SU-DHL-6 (cell line): ENCODE measurements around the gene CFDP1.

Experiments used
- H2AFZ ChIP-seq: fragments of 200-600 bp; sonication (generic); 2 replicates; pipeline ENCODE4 v1.6.1; 2014; ENCODE audit warnings: low read depth, mild to moderate bottlenecking, moderate library complexity, mixed read lengths, antibody characterized with exemption, low read length; ENCODE audit not compliant: severe bottlenecking
- H3F3A ChIP-seq: fragments of 200-600 bp; shearing (Covaris generic); 2 replicates; pipeline ENCODE4 v1.6.0; 2016; ENCODE audit warnings: antibody characterized with exemption, mild to moderate bottlenecking; ENCODE audit not compliant: insufficient read depth
- H3K27ac ChIP-seq: fragments of 200-600 bp; sonication (generic); 2 replicates; pipeline ENCODE4 v1.5.1; 2016; ENCODE audit warnings: low read depth, mild to moderate bottlenecking, low read length, moderate library complexity, mixed read lengths
- H3K27me3 ChIP-seq: fragments of 200-600 bp; sonication (generic), shearing (Covaris generic); 2 replicates; pipeline ENCODE4 v1.6.0; 2014; ENCODE audit warnings: mild to moderate bottlenecking, low read length
- H3K36me3 ChIP-seq: fragments of 200-600 bp; sonication (generic); 2 replicates; pipeline ENCODE4 v1.6.1; 2014; ENCODE audit warnings: mild to moderate bottlenecking, low read length, mixed read lengths
- H3K4me2 ChIP-seq: fragments of 300-600, 200-600 bp; shearing (Covaris generic), sonication (generic); 2 replicates; pipeline ENCODE4 v1.6.0; 2014; ENCODE audit warnings: low read length, low read depth, mild to moderate bottlenecking; ENCODE audit not compliant: poor library complexity, severe bottlenecking
- H3K4me3 ChIP-seq: fragments of 200-600 bp; sonication (generic); 2 replicates; pipeline ENCODE4 v1.5.1; 2014; ENCODE audit warnings: antibody characterized with exemption, low read length, mild to moderate bottlenecking, mixed read lengths; ENCODE audit not compliant: insufficient read depth, poor library complexity, severe bottlenecking
- H3K79me2 ChIP-seq: fragments of 200-600 bp; sonication (generic); 2 replicates; pipeline ENCODE4 v1.6.1; 2014; ENCODE audit warnings: mild to moderate bottlenecking, low read length, moderate library complexity; ENCODE audit not compliant: insufficient read depth
- H3K9ac ChIP-seq: fragments of 200-600 bp; sonication (generic); 2 replicates; pipeline ENCODE4 v1.7.0; 2014; ENCODE audit warnings: mild to moderate bottlenecking, low read length
- H3K9me2 ChIP-seq: fragments of 200-600 bp; sonication (generic); replicated peaks from 2 replicates; pipeline ENCODE4 v1.6.1; 2014; ENCODE audit warnings: low read length; ENCODE audit not compliant: insufficient read depth
- H3K9me3 ChIP-seq: fragments of 200-600 bp; sonication (generic); 2 replicates; pipeline ENCODE4 v1.6.1; 2014; ENCODE audit warnings: low read length, mixed read lengths; ENCODE audit not compliant: insufficient read depth
- H4K20me1 ChIP-seq: fragments of 200-600 bp; sonication (generic); 2 replicates; pipeline ENCODE4 v1.6.1; 2014; ENCODE audit warnings: low read depth, mild to moderate bottlenecking, antibody characterized with exemption, low read length, moderate library complexity, mixed read lengths
- CTCF ChIP-seq: fragments of 200-600 bp; sonication (generic); IDR thresholded peaks from one replicate; pipeline ENCODE4 v1.5.1; 2017; ENCODE audit warnings: antibody characterized with exemption, mild to moderate bottlenecking, low read length, moderate library complexity; ENCODE audit not compliant: insufficient read depth, poor library complexity, severe bottlenecking
- EZH2phosphoT487 ChIP-seq: fragments of 200-600 bp; sonication (generic), shearing (Covaris generic); conservative IDR thresholded peaks from 2 replicates; pipeline ENCODE4 v1.6.1; 2018; ENCODE audit warnings: mild to moderate bottlenecking, antibody characterized with exemption, low read length, moderate library complexity, mixed read lengths

Gene CFDP1

DNA sequence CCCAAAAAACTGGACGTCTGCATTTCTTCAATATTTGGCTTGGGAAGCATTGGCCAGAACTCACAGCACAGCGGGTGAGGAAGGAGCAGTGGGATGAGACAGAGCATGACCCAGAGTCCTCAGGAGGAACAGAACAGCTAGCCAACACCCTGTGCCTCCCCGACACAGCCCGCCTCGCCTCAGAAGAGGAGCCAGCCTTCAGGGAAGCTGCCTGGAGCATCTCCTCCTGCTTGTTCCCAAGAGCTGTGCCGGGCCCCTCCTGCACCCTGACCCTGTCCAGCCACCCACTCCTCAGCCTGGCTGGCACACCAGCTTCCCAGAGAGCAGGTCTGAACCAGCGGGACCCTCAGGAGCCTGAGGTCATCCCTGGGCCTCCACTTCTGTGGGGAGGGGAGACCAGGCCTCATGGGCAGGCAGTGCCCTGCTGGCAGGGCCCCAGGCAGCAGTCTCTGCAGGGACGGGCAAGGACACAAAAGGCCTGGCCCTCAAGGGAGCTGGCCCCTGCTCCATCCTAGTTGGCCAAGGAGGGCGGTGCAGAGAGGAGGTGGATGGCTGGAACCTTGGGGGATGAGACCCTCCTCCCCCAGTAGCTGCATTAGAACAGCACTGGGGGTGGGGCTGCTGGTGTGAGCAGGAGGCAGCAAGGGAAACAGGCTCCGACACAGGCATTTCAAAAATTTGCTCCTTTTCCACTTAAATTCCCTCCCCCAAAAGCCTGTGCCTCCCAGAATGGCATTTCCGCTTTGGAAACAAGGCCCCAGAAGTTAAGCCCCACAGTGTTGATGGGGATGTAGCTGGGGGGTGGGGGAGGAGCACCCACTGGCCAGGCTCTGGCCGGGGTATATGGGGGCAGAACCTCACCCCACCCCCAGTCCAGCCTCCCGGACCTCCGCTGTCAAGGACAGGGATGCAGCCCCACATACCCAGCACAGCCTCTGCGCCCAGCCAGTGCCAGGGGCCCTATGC, 180.1 kb downstream of the CFDP1 start:
- Histone ChIP-seq H2AFZ (no peak overlapping the region), H3K4me2 (no peak overlapping the region), H3K36me3 (no peaks in the 10 kb centered on the region), H4K20me1 (no peaks in the 10 kb centered on the region), H3K9me2 (no peaks in the 10 kb centered on the region), H3K27ac (no peak overlapping the region), H3K9me3 (no peaks in the 10 kb centered on the region), H3K4me3 (no peak overlapping the region), H3K79me2 (no peaks in the 10 kb centered on the region), H3K27me3 (peaks cover 3% of the 10 kb centered on the region; the same call in 1 of the 2 replicates), H3K9ac (no peak overlapping the region), H3F3A (no peaks in the 10 kb centered on the region)
- TF ChIP-seq EZH2phosphoT487, result no peak
- no peak for TF ChIP-seq CTCF

- Histone ChIP-seq H3K4me3 (no peak overlapping the region), H3K36me3 (no peaks in the 10 kb centered on the region), H3K27ac (no peak overlapping the region), H3K79me2 (no peaks in the 10 kb centered on the region), H4K20me1 (no peaks in the 10 kb centered on the region), H3K9ac (no peak overlapping the region), H3F3A (no peaks in the 10 kb centered on the region), H3K4me2 (peak overlapping the region; percentile 35), H3K9me2 (no peaks in the 10 kb centered on the region), H3K9me3 (no peaks in the 10 kb centered on the region), H2AFZ (no peak overlapping the region), H3K27me3 (peaks cover 3% of the 10 kb centered on the region; the same call in 1 of the 2 replicates)
- no peak for TF ChIP-seq CTCF
- TF ChIP-seq EZH2phosphoT487, result no peak
These were observed 181.0 kb downstream of the CFDP1 start for GRCh38 chr16:75252049-75252864.

- Histone ChIP-seq H3K27me3 (peaks cover 3% of the 10 kb centered on the region; the same call in 1 of the 2 replicates), H3K4me2 (peak within 1 kb of the TSS; percentile 86), H2AFZ (peak within 1 kb of the TSS; percentile 91), H3K9ac (peak within 1 kb of the TSS; percentile 77), H3K9me2 (no peaks in the 10 kb centered on the region), H3F3A (no peaks in the 10 kb centered on the region), H3K9me3 (no peaks in the 10 kb centered on the region), H3K36me3 (no peaks in the 10 kb centered on the region), H3K27ac (no peak within 1 kb of the TSS), H3K79me2 (no peaks in the 10 kb centered on the region), H4K20me1 (no peaks in the 10 kb centered on the region), H3K4me3 (peak within 1 kb of the TSS; percentile 96)
- TF ChIP-seq CTCF, result no peak
- no peak for TF ChIP-seq EZH2phosphoT487
These were observed 181.8 kb downstream of the CFDP1 start, which contains the start of gene BCAR1 for GRCh38 chr16:75251280-75252048. Gene BCAR1 (minus strand): TSS chr16:75251624. CDS start chr16:75251482, 142 bp downstream.
